Kidney epithelial cell (primary cell): Measurements from ENCODE around the gene KCNK10. TPM values are rescaled to one million over a fixed set of nuclear protein-coding genes. Genes with fewer than 3 reads are reported as not detected.

Experiments
- DNase-seq: peaks from one replicate; pipeline ENCODE4 v3.0.0-alpha.2; 2010; ENCODE audit warnings: low read depth
- H3K27me3 ChIP-seq: 2 replicates; pipeline ENCODE4 v1.6.0; 2011; ENCODE audit warnings: low read length; ENCODE audit not compliant: control insufficient read depth, insufficient read depth
- H3K36me3 ChIP-seq: 2 replicates; pipeline ENCODE4 v1.5.1; 2011; ENCODE audit warnings: low read length; ENCODE audit not compliant: control insufficient read depth, insufficient read depth
- H3K4me3 ChIP-seq: 2 replicates; pipeline ENCODE4 v1.5.1; 2011; ENCODE audit warnings: low read depth, mild to moderate bottlenecking, control low read depth, low read length
- CTCF ChIP-seq: IDR thresholded peaks from 2 replicates; pipeline ENCODE4 v1.5.1; 2011; ENCODE audit warnings: mild to moderate bottlenecking, moderate library complexity, low read length, control low read depth, inconsistent platforms; ENCODE audit not compliant: insufficient read depth, poor library complexity, severe bottlenecking
- total RNA-seq: library from RNA; depleted of rRNA; stranded (reverse); fragments of >200 nt; gene quantifications from 2 replicates; pipeline ENCODE4 v1.2.3, GENCODE V29; 2015

The KCNK10 gene
- total RNA-seq, 1 donor from 2014 or later, result 0.04 TPM

- no peak for DNase-seq
Measured at GRCh38 chr14:88258021-88258420, 65.0 kb downstream of the KCNK10 start.

GRCh38 chr14:88256997-88257950 lies 65.8 kb downstream of the KCNK10 start:
- Histone ChIP-seq H3K36me3 (no peaks in the 10 kb centered on the region), H3K4me3 (no peak overlapping the region), H3K27me3 (no peaks in the 10 kb centered on the region)
- DNase-seq, result no peak
- no peak for TF ChIP-seq CTCF

More at GRCh38 chr14:88258021-88258420, 65.0 kb downstream of the KCNK10 start:
- H3K36me3 ChIP-seq, result no peaks in the 10 kb centered on the region
- H3K4me3 ChIP-seq, result no peak overlapping the region
- no peak for TF ChIP-seq CTCF
- no peaks in the 10 kb centered on the region for H3K27me3 ChIP-seq

- TF ChIP-seq CTCF, result no peak
- H3K4me3 ChIP-seq, result no peak overlapping the region
- H3K27me3 ChIP-seq, result no peaks in the 10 kb centered on the region
- no peaks in the 10 kb centered on the region for H3K36me3 ChIP-seq
- DNase-seq, result no peak
Measured at GRCh38 chr14:88255798-88256197, 67.3 kb downstream of the KCNK10 start.

- Histone ChIP-seq H3K4me3 (no peak overlapping the region), H3K27me3 (no peaks in the 10 kb centered on the region), H3K36me3 (no peaks in the 10 kb centered on the region)
- no peak for TF ChIP-seq CTCF
- no peak for DNase-seq
Measured at GRCh38 chr14:88255196-88255595, 67.9 kb downstream of the KCNK10 start.

GRCh38 chr14:88252498-88252897 lies 70.6 kb downstream of the KCNK10 start:
- no peaks in the 10 kb centered on the region for H3K27me3 ChIP-seq
- H3K36me3 ChIP-seq, result no peaks in the 10 kb centered on the region
- no peak overlapping the region for H3K4me3 ChIP-seq
- TF ChIP-seq CTCF, result no peak
- DNase-seq, result no peak

GRCh38 chr14:88251650-88252049 lies 71.4 kb downstream of the KCNK10 start:
- no peaks in the 10 kb centered on the region for H3K27me3 ChIP-seq
- H3K36me3 ChIP-seq, result no peaks in the 10 kb centered on the region
- no peak for TF ChIP-seq CTCF
- DNase-seq, result no peak
- no peak overlapping the region for H3K4me3 ChIP-seq
